SJSA1 (cell line): ENCODE data around the gene LSM10. TPM values are rescaled to one million over a fixed set of nuclear protein-coding genes. Genes with fewer than 3 reads are reported as not detected.

Experiments used
- DNase-seq, 2 experiments: peaks; one replicate each; pipeline ENCODE4 v3.0.0-alpha.2; 2015 to 2020; ENCODE audit warnings: low spot score in 2 of 2, low read depth in 1 of 2
- H3K27ac ChIP-seq: fragments of 250-450 bp; sonication (Bioruptor Pico); 2 replicates; pipeline ENCODE4 v1.5.1; 2020; ENCODE audit warnings: mild to moderate bottlenecking, moderate library complexity
- H3K27me3 ChIP-seq: fragments of 250-450 bp; sonication (Bioruptor Pico); replicated peaks from 2 replicates; pipeline ENCODE4 v1.5.1; 2020; ENCODE audit warnings: mild to moderate bottlenecking, moderate library complexity
- H3K36me3 ChIP-seq: fragments of 250-450 bp; sonication (Bioruptor Pico); 2 replicates; pipeline ENCODE4 v1.5.1; 2020; ENCODE audit warnings: mild to moderate bottlenecking
- H3K4me1 ChIP-seq: fragments of 250-450 bp; sonication (Bioruptor Pico); replicated peaks from 2 replicates; pipeline ENCODE4 v1.6.1; 2021; ENCODE audit warnings: mild to moderate bottlenecking
- H3K4me3 ChIP-seq: fragments of 250-450 bp; sonication (Bioruptor Pico); 2 replicates; pipeline ENCODE4 v1.5.1; 2020; ENCODE audit warnings: mild to moderate bottlenecking
- H3K9me3 ChIP-seq: fragments of 250-450 bp; sonication (Bioruptor Pico); replicated peaks from 2 replicates; pipeline ENCODE4 v1.5.1; 2020; ENCODE audit warnings: mild to moderate bottlenecking
- total RNA-seq: library from RNA; depleted of rRNA; stranded (reverse); fragments of >200 nt; shearing (Covaris generic); gene quantifications from 2 replicates; pipeline ENCODE4 v1.2.3, GENCODE V29; 2014; rRNA removed

The LSM10 gene
- total RNA-seq = 3.4 and 6.4 TPM in 2 replicates

DNA sequence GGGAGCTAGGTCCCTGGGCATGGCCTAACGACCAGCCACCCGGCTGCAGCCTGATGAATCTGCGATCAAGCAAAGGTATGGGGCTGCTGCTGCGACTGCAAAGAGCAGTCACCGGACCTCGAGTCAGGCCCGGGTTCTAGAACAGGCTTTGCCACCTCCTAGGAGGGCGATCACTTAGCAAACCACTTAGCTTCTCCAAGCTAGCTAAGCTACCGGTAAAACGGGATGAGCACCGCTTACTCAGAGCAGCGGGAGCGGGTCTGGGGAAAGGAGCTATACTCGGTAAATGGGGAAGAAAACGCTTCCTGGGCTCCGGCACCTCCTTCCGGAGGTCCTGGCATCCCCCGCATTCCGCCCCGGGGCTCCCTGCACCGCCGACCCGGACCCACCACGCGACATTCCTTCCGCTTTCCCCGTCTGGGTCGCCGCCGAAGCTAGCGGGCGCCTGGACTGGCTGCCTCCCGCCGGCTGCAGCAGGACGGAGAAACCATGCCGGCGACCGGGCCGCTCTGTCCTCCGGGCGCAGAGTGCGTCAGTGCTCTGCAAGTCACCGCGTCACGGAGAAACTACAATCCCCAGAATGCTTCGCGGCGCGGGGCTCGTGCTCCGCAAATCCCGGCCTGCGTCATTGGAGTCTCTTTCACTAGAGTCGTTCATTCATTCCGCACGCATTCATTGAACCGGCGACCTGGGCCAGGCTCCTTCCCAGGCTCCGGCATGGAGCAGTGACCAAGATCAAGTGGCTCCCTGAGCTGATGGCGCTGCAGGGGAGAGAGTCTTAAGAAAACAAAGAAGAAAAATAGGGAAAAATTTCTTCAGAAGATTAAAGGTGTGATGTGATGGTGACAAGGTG lies at the start of gene LSM10:
TSS of gene LSM10 (minus strand) at position 531 of the 853 bp plus-strand sequence. CDS start 3,779 bp downstream, outside the sequence.
- Histone ChIP-seq H3K4me1 (peaks cover 26% of the 10 kb centered on the region), H3K27ac (peak within 1 kb of the TSS; percentile 61), H3K4me3 (peak within 1 kb of the TSS; percentile 73), H3K9me3 (no peaks in the 10 kb centered on the region), H3K27me3 (no peaks in the 10 kb centered on the region), H3K36me3 (peaks cover 25% of the 10 kb centered on the region)
- peak; percentile 89 to 94 for DNase-seq

DNA sequence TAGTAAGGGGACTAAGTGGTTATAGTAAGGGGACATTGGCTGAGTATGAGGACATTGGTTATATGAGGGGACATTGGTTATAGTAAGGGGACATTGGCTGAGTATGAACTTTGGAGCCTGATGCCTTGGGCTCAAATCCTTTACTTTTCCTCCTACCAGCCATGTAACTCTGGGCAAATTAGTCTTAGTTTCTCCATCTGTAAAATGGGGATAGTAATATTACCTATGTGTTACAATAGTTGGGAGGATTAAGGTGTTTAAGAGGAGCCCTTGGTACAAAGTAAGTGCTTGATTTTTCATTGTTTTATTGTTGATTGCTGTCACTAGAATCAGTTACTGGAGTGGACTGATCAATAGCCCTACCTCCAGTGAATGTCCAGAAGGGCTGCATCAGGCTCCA lies 49.7 kb upstream of the LSM10 start:
- H3K27me3 ChIP-seq = no peaks in the 10 kb centered on the region

GRCh38 chr1:36446746-36447145 lies 49.0 kb upstream of the LSM10 start:
- no peaks in the 10 kb centered on the region for H3K36me3 ChIP-seq
- H3K4me3 ChIP-seq = no peak overlapping the region
- H3K27ac ChIP-seq = no peak overlapping the region
- no peaks in the 10 kb centered on the region for H3K27me3 ChIP-seq
- DNase-seq = no peak
- H3K9me3 ChIP-seq = no peaks in the 10 kb centered on the region
- H3K4me1 ChIP-seq = peaks cover 4% of the 10 kb centered on the region

More for the DNA sequence above, 49.7 kb upstream of the LSM10 start:
- no peak overlapping the region for H3K27ac ChIP-seq
- no peaks in the 10 kb centered on the region for H3K36me3 ChIP-seq
- H3K9me3 ChIP-seq = no peaks in the 10 kb centered on the region
- peaks cover 4% of the 10 kb centered on the region for H3K4me1 ChIP-seq
- DNase-seq = no peak
- no peak overlapping the region for H3K4me3 ChIP-seq

DNA sequence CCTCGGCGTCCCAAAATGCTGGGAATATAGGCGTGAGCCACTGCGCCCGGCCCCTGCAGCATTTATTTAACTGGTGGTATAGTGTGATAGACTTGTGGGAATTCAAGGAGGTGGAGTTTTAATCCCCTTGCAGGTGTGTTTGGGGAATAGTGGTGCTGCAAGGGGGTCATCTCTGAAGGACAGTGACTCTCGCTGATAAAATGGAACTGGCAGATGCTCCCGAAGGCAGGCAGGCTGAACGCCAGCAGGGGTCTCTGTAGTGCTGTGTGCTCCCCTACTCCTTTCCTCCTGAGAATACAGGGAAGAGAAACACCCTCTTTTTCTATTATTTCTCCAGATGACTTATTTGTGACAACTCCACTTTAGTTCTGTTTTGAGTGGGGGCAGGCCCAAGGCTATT lies 48.6 kb upstream of the LSM10 start:
- Histone ChIP-seq H3K27ac (no peak overlapping the region), H3K4me3 (no peak overlapping the region), H3K4me1 (peaks cover 4% of the 10 kb centered on the region), H3K36me3 (no peaks in the 10 kb centered on the region), H3K9me3 (no peaks in the 10 kb centered on the region), H3K27me3 (no peaks in the 10 kb centered on the region)
- DNase-seq = no peak

DNA sequence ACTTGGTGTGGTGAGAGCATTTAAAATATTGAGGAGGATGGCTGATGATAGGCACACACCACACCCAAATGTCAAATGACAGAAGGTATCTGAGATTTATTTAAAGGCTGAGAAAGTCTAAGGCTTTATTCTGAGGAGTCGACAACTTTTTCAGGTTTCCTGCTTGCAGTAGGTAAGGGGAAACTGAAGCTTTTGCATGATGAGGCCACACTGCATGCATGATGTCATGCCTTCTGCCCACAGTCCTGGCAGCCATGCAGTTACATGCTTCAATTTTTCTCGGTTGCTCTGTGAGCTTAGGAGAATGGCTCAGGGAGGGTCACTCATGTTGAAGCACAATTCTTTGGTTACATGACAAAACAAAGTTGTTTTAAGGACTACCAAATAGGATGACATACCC lies 45.6 kb upstream of the LSM10 start:
- no peak overlapping the region for H3K27ac ChIP-seq
- H3K27me3 ChIP-seq = no peaks in the 10 kb centered on the region
- H3K4me1 ChIP-seq = no peaks in the 10 kb centered on the region
- no peaks in the 10 kb centered on the region for H3K9me3 ChIP-seq
- DNase-seq = no peak
- H3K36me3 ChIP-seq = no peaks in the 10 kb centered on the region
- H3K4me3 ChIP-seq = no peak overlapping the region

- Histone ChIP-seq H3K36me3 (no peaks in the 10 kb centered on the region), H3K27me3 (no peaks in the 10 kb centered on the region), H3K27ac (no peak overlapping the region), H3K4me3 (no peak overlapping the region), H3K4me1 (no peaks in the 10 kb centered on the region), H3K9me3 (no peaks in the 10 kb centered on the region)
- DNase-seq = no peak
Measured at GRCh38 chr1:36442337-36442736, 44.6 kb upstream of the LSM10 start.

GRCh38 chr1:36440646-36441045 lies 42.9 kb upstream of the LSM10 start:
- Histone ChIP-seq H3K4me1 (no peaks in the 10 kb centered on the region), H3K36me3 (no peaks in the 10 kb centered on the region), H3K9me3 (no peaks in the 10 kb centered on the region), H3K4me3 (no peak overlapping the region), H3K27ac (no peak overlapping the region), H3K27me3 (no peaks in the 10 kb centered on the region)
- DNase-seq = no peak

DNA sequence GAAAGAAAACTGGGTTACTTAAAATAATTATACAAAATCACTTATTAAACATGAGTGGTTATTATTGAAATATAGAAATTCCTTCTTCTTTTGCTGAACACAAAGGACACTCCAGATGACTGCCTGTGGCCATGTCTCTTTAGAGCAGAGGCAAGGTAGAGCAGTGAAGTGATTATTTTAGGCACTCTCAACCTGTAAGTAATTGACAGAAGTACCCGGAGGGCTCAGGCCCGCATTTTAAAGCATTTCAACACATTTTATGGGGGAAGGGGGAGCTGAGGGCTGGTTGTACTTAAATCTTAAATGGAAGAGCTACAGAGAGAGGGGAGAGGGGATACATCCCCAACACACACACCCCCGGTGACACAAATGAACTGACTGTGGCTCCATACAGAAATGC lies 42.3 kb upstream of the LSM10 start:
- no peak for DNase-seq

GRCh38 chr1:36438715-36439114 lies 41.0 kb upstream of the LSM10 start:
- H3K27me3 ChIP-seq = no peaks in the 10 kb centered on the region
- DNase-seq = no peak

More for the DNA sequence above, 42.3 kb upstream of the LSM10 start:
- Histone ChIP-seq H3K36me3 (no peaks in the 10 kb centered on the region), H3K4me1 (no peaks in the 10 kb centered on the region), H3K9me3 (no peaks in the 10 kb centered on the region), H3K27ac (no peak overlapping the region), H3K4me3 (no peak overlapping the region), H3K27me3 (no peaks in the 10 kb centered on the region)

DNA sequence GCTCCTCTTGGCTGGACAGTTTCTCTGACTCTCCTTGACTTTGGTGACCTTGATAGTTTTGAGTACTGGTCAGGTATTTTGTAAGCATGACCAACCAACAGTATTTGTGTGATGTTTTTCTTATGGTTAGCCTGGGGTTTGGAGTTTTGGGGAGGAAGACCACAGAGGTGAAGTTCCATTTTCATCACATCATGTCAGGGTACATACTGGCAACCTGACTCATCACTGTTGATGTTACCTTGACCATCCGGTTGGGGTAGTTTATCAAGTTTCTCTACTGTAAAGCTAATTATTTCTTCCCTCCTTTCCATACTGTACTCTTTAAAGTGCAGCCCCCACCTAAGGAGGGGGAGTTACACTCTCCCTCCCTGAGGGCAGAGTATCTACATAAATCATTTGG lies 39.1 kb upstream of the LSM10 start:
- Histone ChIP-seq H3K4me1 (no peaks in the 10 kb centered on the region), H3K4me3 (no peak overlapping the region), H3K9me3 (no peaks in the 10 kb centered on the region), H3K36me3 (no peaks in the 10 kb centered on the region), H3K27me3 (no peaks in the 10 kb centered on the region), H3K27ac (no peak overlapping the region)
- no peak for DNase-seq

More at GRCh38 chr1:36438715-36439114, 41.0 kb upstream of the LSM10 start:
- Histone ChIP-seq H3K27ac (no peak overlapping the region), H3K9me3 (no peaks in the 10 kb centered on the region), H3K4me1 (no peaks in the 10 kb centered on the region), H3K36me3 (no peaks in the 10 kb centered on the region), H3K4me3 (no peak overlapping the region)

DNA sequence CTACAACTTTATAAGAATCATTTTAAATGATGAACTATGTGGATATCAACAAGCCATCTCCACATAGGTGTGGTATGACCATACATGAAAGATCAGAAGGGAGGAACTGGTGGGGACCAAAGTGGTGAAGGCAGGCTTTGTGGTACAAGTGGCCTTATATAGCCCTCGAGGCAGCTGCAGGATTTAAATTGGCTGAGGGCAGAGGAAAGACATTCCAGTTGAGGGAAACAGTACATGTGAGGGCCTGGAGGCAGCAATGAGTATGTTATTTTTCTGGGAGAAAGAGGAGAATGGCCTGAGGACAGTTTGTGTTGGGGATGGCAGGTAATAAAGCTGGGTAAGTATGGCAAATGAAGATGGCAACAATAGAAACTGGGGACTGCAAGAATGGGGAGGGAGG lies 35.4 kb upstream of the LSM10 start:
- no peaks in the 10 kb centered on the region for H3K9me3 ChIP-seq
- H3K36me3 ChIP-seq = no peaks in the 10 kb centered on the region
- H3K27ac ChIP-seq = no peak overlapping the region
- H3K27me3 ChIP-seq = no peaks in the 10 kb centered on the region
- no peaks in the 10 kb centered on the region for H3K4me1 ChIP-seq
- H3K4me3 ChIP-seq = no peak overlapping the region
- no peak for DNase-seq

DNA sequence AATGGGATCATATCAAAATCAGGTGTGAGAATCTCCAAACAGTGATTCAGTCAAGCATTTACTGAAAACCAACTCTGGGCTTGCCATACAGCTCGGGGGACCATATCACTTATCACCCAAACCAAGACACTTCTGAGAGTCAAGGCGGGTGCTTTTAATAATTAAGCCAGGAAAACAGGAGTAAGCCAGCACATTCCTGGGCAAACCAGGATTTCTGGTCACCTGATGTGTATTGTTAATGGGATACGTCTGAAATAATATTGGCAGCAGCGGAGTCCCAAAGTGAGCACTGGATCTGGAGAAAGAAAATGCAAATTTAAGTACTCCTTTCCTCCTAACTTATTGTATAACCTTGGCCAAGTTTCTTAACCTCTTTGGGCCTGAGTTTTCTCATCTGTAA lies 34.9 kb upstream of the LSM10 start:
- H3K27me3 ChIP-seq = no peaks in the 10 kb centered on the region
- no peaks in the 10 kb centered on the region for H3K36me3 ChIP-seq
- no peaks in the 10 kb centered on the region for H3K9me3 ChIP-seq
- no peak for DNase-seq
- no peaks in the 10 kb centered on the region for H3K4me1 ChIP-seq
- no peak overlapping the region for H3K4me3 ChIP-seq
- no peak overlapping the region for H3K27ac ChIP-seq

GRCh38 chr1:36425791-36426190 lies 28.1 kb upstream of the LSM10 start:
- Histone ChIP-seq H3K36me3 (peaks cover 14% of the 10 kb centered on the region), H3K4me1 (peaks cover 3% of the 10 kb centered on the region; the same call in 1 of the 2 replicates), H3K4me3 (no peak overlapping the region), H3K27me3 (no peaks in the 10 kb centered on the region), H3K27ac (no peak overlapping the region), H3K9me3 (no peaks in the 10 kb centered on the region; the same call in 1 of the 2 replicates)
- no peak for DNase-seq

GRCh38 chr1:36421649-36422048 lies 23.9 kb upstream of the LSM10 start:
- Histone ChIP-seq H3K4me1 (peaks cover 6% of the 10 kb centered on the region; the same call in 1 of the 2 replicates), H3K27ac (no peak overlapping the region), H3K36me3 (peaks cover 19% of the 10 kb centered on the region), H3K27me3 (no peaks in the 10 kb centered on the region), H3K4me3 (no peak overlapping the region), H3K9me3 (no peaks in the 10 kb centered on the region; the same call in 1 of the 2 replicates)
- no peak for DNase-seq
